Thyroid gland (tissue), 4 donors: ENCODE data around the gene ATF3.

Experiments
- CTCF ChIP-seq, 6 experiments: fragments of 200-600 bp in 3 of 6; fragments of 450-650 bp in 3 of 6; sonication (generic) in 3 of 6; IDR thresholded peaks; one replicate each; pipeline ENCODE4 v1.5.1; 2016 to 2019; ENCODE audit warnings: antibody characterized with exemption in 6 of 6, mild to moderate bottlenecking in 2 of 6, inconsistent platforms in 1 of 6, moderate library complexity in 1 of 6
- POLR2A ChIP-seq, 2 donors: fragments of 450-650 bp; IDR thresholded peaks; one replicate each; pipeline ENCODE4 v1.6.1; 2017; ENCODE audit warnings: antibody characterized with exemption in 2 of 2, mild to moderate bottlenecking in 2 of 2, moderate library complexity in 1 of 2

GRCh38 chr1:212625781-212626450, 17.4 kb downstream of the ATF3 start:
- TF ChIP-seq CTCF (IDR thresholded peaks at IDR 0.05), result no peak
- TF ChIP-seq POLR2A (IDR thresholded peaks at IDR 0.05), result no peak
